DOHH2 (cell line): Measurements from ENCODE around the gene SLC2A13.

Experiments used
- H3F3A ChIP-seq: fragments of 200-600 bp; sonication (generic), shearing (Covaris generic); 2 replicates; pipeline ENCODE4 v1.6.0; 2016; ENCODE audit warnings: antibody characterized with exemption, mild to moderate bottlenecking; ENCODE audit not compliant: control insufficient read depth, insufficient read depth
- H3K27ac ChIP-seq: fragments of 200-600 bp; sonication (generic); 2 replicates; pipeline ENCODE4 v1.5.1; 2014; ENCODE audit warnings: low read depth, mild to moderate bottlenecking, low read length, moderate library complexity
- H3K27me3 ChIP-seq: fragments of 200-600 bp; sonication (generic); 2 replicates; pipeline ENCODE4 v1.6.1; 2014; ENCODE audit warnings: mild to moderate bottlenecking, low read length, mixed read lengths; ENCODE audit not compliant: control insufficient read depth
- H3K36me3 ChIP-seq: fragments of 200-600 bp; sonication (generic); 2 replicates; pipeline ENCODE4 v1.6.1; 2014; ENCODE audit warnings: mild to moderate bottlenecking, low read length, moderate library complexity, mixed read lengths; ENCODE audit not compliant: control insufficient read depth
- H3K4me1 ChIP-seq: fragments of 200-600 bp; sonication (generic); 2 replicates; pipeline ENCODE4 v1.6.1; 2014; ENCODE audit warnings: mild to moderate bottlenecking, low read length, mixed read lengths; ENCODE audit not compliant: control insufficient read depth
- H3K4me2 ChIP-seq: fragments of 200-600 bp; sonication (generic); 2 replicates; pipeline ENCODE4 v1.6.0; 2014; ENCODE audit warnings: mild to moderate bottlenecking, low read length, moderate library complexity
- H3K4me3 ChIP-seq: fragments of 200-600 bp; sonication (generic); 2 replicates; pipeline ENCODE4 v1.5.1; 2014; ENCODE audit warnings: mild to moderate bottlenecking, low read length, mixed read lengths
- H3K79me2 ChIP-seq: fragments of 200-600 bp; sonication (generic); 2 replicates; pipeline ENCODE4 v1.6.1; 2014; ENCODE audit warnings: mild to moderate bottlenecking, low read length, mixed read lengths; ENCODE audit not compliant: control insufficient read depth
- H3K9me2 ChIP-seq: fragments of 200-600 bp; sonication (generic); replicated peaks from 2 replicates; pipeline ENCODE4 v1.6.1; 2014; ENCODE audit warnings: mild to moderate bottlenecking, low read length, mixed read lengths; ENCODE audit not compliant: control insufficient read depth
- H3K9me3 ChIP-seq: fragments of 200-600 bp; sonication (generic); 2 replicates; pipeline ENCODE4 v1.6.1; 2014; ENCODE audit warnings: antibody characterized with exemption, low read length, mixed read lengths; ENCODE audit not compliant: control insufficient read depth, insufficient read depth
- H4K20me1 ChIP-seq: fragments of 200-600 bp; sonication (generic); 2 replicates; pipeline ENCODE4 v1.6.0; 2014; ENCODE audit warnings: low read depth, mild to moderate bottlenecking, antibody characterized with exemption, low read length, moderate library complexity; ENCODE audit not compliant: control insufficient read depth, insufficient read depth
- EZH2phosphoT487 ChIP-seq: fragments of 200-600 bp; sonication (generic); IDR thresholded peaks from 2 replicates; pipeline ENCODE4 v1.6.1; 2017; ENCODE audit warnings: borderline replicate concordance, mild to moderate bottlenecking, antibody characterized with exemption, low read length, moderate library complexity, mixed read lengths
- TF ChIP-seq, protein P1 (sequence below): fragments of 200-600 bp; sonication (generic); IDR thresholded peaks from one replicate; pipeline ENCODE4 v1.5.1; 2014; ENCODE audit warnings: antibody characterized with exemption, mild to moderate bottlenecking, low read depth, low read length; ENCODE audit not compliant: poor library complexity, severe bottlenecking

Gene SLC2A13

DNA sequence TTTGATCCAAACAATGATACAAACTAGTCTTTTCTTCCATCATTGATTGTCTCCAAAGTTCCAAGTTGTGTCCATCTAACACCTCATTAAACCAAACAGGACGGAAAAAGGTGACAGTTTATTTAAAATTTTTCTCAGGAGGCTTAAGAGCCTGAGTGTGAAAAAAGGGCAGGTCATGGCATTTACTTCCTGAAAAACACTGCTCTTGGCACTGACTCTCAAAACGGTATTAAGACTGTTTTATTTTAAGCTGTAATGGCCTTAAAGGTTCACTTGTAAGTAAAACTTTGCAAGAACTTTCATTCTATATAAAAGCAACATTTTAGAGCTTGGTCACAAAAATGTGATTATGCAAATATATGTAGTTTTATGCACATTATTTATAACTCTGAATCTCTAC, 222.5 kb downstream of the SLC2A13 start:
- Histone ChIP-seq H3K36me3 (no peaks in the 10 kb centered on the region), H3F3A (no peaks in the 10 kb centered on the region), H3K9me2 (no peaks in the 10 kb centered on the region)

DNA sequence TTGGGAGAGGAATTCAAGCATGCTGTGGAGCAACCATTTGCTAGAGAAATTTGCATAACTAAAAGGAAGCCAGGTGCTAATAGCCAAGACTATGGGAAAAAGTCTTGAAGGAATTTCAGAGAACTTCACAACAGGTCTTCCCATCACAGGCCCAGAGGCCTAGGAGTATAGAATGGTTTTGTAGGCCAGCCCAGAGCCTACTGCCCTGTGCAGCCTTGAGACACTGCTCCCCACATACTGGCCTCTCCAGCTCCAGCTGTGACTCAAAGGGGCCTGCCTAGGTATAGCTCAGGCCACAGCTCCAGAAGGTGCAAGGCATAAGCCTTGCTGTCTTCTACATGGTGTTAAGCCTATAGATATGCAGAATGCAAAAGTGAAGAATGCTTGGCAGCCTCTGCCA, 227.1 kb downstream of the SLC2A13 start:
- H4K20me1 ChIP-seq: no peaks in the 10 kb centered on the region
- no peaks in the 10 kb centered on the region for H3K79me2 ChIP-seq
- H3K36me3 ChIP-seq: no peaks in the 10 kb centered on the region
- H3K4me1 ChIP-seq: no peaks in the 10 kb centered on the region
- TF ChIP-seq, protein P1, sequence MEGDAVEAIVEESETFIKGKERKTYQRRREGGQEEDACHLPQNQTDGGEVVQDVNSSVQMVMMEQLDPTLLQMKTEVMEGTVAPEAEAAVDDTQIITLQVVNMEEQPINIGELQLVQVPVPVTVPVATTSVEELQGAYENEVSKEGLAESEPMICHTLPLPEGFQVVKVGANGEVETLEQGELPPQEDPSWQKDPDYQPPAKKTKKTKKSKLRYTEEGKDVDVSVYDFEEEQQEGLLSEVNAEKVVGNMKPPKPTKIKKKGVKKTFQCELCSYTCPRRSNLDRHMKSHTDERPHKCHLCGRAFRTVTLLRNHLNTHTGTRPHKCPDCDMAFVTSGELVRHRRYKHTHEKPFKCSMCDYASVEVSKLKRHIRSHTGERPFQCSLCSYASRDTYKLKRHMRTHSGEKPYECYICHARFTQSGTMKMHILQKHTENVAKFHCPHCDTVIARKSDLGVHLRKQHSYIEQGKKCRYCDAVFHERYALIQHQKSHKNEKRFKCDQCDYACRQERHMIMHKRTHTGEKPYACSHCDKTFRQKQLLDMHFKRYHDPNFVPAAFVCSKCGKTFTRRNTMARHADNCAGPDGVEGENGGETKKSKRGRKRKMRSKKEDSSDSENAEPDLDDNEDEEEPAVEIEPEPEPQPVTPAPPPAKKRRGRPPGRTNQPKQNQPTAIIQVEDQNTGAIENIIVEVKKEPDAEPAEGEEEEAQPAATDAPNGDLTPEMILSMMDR: no peak
- no peak for TF ChIP-seq EZH2phosphoT487
- H3K4me3 ChIP-seq: no peak overlapping the region
- no peak overlapping the region for H3K4me2 ChIP-seq
- no peaks in the 10 kb centered on the region for H3K27me3 ChIP-seq
- H3K27ac ChIP-seq: no peak overlapping the region
- no peaks in the 10 kb centered on the region for H3K9me2 ChIP-seq
- peaks cover 12% of the 10 kb centered on the region; the same call in 1 of the 2 replicates for H3K9me3 ChIP-seq
- no peaks in the 10 kb centered on the region for H3F3A ChIP-seq

More for the DNA sequence above, 222.5 kb downstream of the SLC2A13 start:
- H3K27ac ChIP-seq: no peak overlapping the region
- H4K20me1 ChIP-seq: no peaks in the 10 kb centered on the region
- H3K79me2 ChIP-seq: no peaks in the 10 kb centered on the region
- H3K4me1 ChIP-seq: no peaks in the 10 kb centered on the region
- H3K27me3 ChIP-seq: no peaks in the 10 kb centered on the region
- TF ChIP-seq, protein P1: no peak
- no peak for TF ChIP-seq EZH2phosphoT487
- no peak overlapping the region for H3K4me2 ChIP-seq
- no peak overlapping the region for H3K4me3 ChIP-seq
- H3K9me3 ChIP-seq: peaks cover 12% of the 10 kb centered on the region; the same call in 1 of the 2 replicates

- Histone ChIP-seq H3K4me3 (no peak overlapping the region), H3K4me2 (no peak overlapping the region), H3K36me3 (no peaks in the 10 kb centered on the region), H3F3A (no peaks in the 10 kb centered on the region), H3K4me1 (no peaks in the 10 kb centered on the region), H3K27ac (no peak overlapping the region), H3K9me2 (no peaks in the 10 kb centered on the region), H3K79me2 (no peaks in the 10 kb centered on the region), H3K27me3 (no peaks in the 10 kb centered on the region), H3K9me3 (peaks cover 12% of the 10 kb centered on the region; the same call in 1 of the 2 replicates), H4K20me1 (no peaks in the 10 kb centered on the region)
- TF ChIP-seq EZH2phosphoT487: no peak
- TF ChIP-seq, protein P1: no peak
These were observed 230.2 kb downstream of the SLC2A13 start for GRCh38 chr12:39875721-39876120.
